Hypothalamus (tissue), 51 donors: ENCODE data around the gene HSPBAP1.
"Not testable (repeated sequence)": the region's sequence is repeated elsewhere in the genome, so short reads cannot be mapped to it uniquely, and the experiment has no call there.

ENCODE experiments used
- DNase-seq, 51 donors: peaks; one replicate each; lab custom pipeline; 2025; lab: John Stamatoyannopoulos, UW

The HSPBAP1 gene

DNA sequence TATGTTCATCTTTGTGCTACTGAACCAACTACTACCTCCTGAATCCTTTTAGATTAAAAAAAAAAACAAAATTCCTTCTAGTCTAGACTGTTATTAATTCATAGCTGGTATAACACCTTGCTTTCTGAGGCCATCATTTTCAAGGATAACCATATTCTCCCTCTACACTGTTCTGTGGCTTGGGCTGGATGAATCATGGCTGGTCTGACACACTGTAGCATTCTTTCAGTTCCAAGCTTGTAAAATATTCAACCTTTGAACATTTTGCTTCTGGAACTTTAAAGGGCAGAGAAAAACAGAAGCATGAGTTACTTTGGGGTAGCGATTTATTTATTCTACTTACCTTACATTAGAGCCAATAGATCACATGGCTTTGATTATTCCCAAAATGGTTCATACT, 7.6 kb downstream of the HSPBAP1 start:
- DNase-seq = no peak

DNA sequence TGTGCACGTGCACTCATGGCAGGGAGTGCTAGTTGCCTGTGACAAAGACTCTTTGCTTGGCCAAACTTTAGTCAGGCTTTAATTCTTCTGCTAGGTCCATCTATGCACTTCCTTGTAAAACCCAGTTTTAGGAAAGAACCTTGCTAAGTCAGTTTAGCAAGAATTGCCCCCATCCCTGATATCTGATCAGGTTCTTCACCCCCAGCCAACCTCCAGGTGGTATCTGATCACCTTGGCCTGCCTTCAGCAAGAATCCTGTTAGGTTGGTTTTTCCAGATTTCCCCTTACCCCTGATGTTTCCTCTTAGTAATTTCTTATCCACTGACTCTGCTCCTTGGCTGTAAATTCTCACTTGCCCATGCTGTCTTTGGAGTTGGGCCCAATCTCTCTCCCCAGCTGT, 8.4 kb downstream of the HSPBAP1 start:
- no peak for DNase-seq

DNA sequence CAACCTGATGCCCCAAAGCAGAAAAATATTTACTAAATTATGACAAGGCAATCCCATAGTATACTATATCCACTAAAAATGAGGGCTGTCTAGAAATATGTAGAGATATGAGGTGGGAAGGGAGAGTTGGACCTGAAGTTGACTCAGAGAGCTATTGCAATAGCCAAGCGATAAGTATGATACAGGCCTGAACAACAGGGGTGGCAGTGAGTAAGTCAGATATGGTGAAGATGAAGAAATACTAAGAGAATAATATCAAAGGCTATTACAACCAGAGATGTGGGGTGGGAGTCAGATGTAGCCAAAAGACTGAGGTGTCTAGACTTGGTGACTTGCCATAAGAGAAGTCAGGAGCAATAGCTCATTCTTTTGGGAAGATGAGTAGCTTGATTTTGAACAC, 9.2 kb downstream of the HSPBAP1 start:
- no peak for DNase-seq

DNA sequence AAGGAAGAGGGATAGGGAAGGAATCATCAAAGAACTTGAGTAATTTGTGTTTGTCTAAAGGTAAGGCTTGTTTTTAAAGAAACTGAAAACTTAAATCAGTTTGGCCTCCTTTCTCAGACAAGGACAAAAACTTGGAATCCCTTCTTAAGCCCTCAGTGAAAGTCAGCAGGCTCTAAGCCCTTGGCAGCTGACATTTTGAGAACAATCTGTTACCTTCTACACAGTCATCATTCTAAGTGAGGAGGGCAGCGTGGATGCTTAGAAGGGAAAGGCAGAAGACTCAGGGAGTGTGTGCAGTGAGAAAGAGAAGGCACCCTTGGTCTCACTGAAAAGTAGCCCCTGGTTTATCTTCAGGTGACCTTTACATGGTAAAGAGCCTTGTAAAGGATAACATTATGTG, 10.8 kb downstream of the HSPBAP1 start:
- no peak for DNase-seq

GRCh38 chr3:122777563-122777962, 16.1 kb downstream of the HSPBAP1 start:
- DNase-seq = no peak

- no peak for DNase-seq
These were observed 16.8 kb downstream of the HSPBAP1 start for GRCh38 chr3:122776675-122777468.

GRCh38 chr3:122774564-122774963, 19.1 kb downstream of the HSPBAP1 start:
- no peak for DNase-seq

GRCh38 chr3:122773944-122774509, 19.6 kb downstream of the HSPBAP1 start:
- no peak for DNase-seq

- DNase-seq = no peak
These were observed 20.8 kb downstream of the HSPBAP1 start for GRCh38 chr3:122772827-122773226.

- no peak for DNase-seq
These were observed 23.0 kb downstream of the HSPBAP1 start for GRCh38 chr3:122770521-122771202.

DNA sequence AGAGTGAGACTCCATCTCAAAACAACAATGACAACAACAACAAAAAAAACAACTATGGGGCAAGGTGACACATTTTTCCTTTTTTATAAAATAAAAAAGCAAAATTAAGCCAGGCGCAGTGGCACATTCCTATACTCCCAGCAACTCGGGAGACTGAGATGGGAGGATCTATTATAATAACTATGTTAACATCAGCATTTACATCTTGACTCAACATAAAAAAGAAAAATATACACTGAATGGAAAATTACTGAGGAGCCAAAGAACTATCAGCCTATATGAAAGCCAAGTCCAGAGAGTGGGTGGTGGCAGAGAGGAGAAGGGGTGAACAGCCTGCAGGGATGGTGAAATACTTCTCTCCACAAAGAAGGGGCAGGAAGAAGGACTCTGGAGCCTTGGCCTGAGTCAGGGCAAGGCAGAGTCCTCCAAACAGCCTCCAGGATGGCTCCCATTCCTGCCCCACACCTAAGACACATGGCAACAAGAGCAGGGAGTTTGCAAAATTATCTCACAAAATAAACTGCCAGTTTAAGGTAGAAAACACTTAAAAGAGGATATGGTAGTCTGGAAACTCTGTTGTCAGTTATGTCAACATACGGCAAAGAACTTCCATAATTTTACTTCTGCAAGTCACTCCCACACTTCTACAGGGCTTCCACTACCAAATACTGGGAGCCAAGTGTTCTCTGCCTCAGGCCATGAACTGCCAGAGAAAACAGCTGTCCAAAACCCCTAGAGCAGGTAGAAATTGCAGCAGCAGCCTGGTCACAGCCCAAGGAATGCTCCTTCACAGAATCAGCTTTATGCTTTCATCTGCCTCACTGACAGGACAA, 25.9 kb downstream of the HSPBAP1 start:
- DNase-seq = no peak

- DNase-seq = no peak
These were observed 27.2 kb downstream of the HSPBAP1 start for GRCh38 chr3:122766430-122766829.

GRCh38 chr3:122760453-122761271, 33.0 kb downstream of the HSPBAP1 start:
- no peak for DNase-seq

- DNase-seq = no peak
These were observed 34.6 kb downstream of the HSPBAP1 start for GRCh38 chr3:122758877-122759560.

DNA sequence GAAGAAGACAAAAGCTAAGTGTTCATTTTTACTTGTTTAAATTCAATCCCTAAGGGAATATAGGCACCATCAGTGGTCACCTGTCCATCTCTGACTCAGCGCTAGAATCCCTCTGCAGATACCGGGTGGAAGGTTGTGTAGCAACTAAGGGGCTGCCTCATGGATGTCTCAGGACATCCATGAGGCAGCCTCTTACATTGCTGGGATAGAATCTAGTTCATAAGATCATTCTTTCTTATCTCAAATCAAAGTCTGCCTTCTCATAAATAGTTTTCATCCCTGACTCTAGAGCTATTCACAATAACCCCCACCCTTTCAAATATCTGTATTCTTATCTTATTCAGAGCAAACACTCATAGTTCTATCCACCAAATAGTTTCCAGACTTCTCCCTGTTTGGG, 38.1 kb downstream of the HSPBAP1 start:
- DNase-seq = no peak

GRCh38 chr3:122754929-122755328, 38.7 kb downstream of the HSPBAP1 start:
- DNase-seq = no peak

- no peak for DNase-seq
These were observed 45.3 kb downstream of the HSPBAP1 start for GRCh38 chr3:122748347-122748746.

DNA sequence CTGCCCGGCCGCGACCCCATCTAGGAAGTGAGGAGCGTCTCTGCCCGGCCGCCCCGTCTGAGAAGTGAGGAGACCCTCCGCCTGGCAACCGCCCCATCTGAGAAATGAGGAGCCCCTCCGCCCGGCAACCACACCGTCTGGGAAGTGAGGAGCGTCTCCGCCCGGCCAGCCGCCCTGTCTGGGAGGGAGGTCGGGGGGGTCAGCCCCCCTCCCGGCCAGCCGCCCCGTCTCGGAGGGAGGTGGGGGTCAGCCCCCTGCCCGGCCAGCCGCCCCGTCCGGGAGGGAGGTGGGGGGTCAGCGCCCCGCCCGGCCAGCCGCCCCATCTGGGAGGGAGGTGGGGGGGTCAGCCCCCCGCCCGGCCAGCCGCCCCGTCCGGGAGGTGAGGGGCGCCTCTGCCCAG, 46.3 kb downstream of the HSPBAP1 start:
- not testable (repeated sequence) for DNase-seq

GRCh38 chr3:122745369-122746021, 48.1 kb downstream of the HSPBAP1 start:
- DNase-seq = no peak
